Activated T-cell treated with anti-CD3 and anti-CD28 coated beads, Interleukin-2, amount 50 U/mL, for 72 hours (primary cell): Measurements from ENCODE around the gene SULF2. TPM values are rescaled to one million over a fixed set of nuclear protein-coding genes. Genes with fewer than 3 reads are reported as not detected.

Source experiments
- ATAC-seq, 2 donors: fragments of 150-1000 bp; cut with Tn5 transposase; replicated peaks in 1 of 2; 2 replicates each; pipeline ENCODE4 v1.10.0; 2021; ENCODE audit warnings: moderate library complexity in 2 of 2, mild to moderate bottlenecking in 1 of 2
- DNase-seq, 2 donors: peaks; one replicate each; pipeline ENCODE4 v3.0.0; 2021 to 2022; ENCODE audit warnings: mixed read lengths in 1 of 2
- H3K27ac Mint-ChIP-seq: one replicate; pipeline ENCODE4 v1.8.0; 2022; ENCODE audit warnings: mild to moderate bottlenecking, moderate library complexity, mixed read lengths
- H3K27me3 Mint-ChIP-seq: one replicate; pipeline ENCODE4 v1.8.0; 2022; ENCODE audit warnings: low read depth, mixed read lengths
- H3K36me3 Mint-ChIP-seq, 2 donors: one replicate each; pipeline ENCODE4 v1.8.0; 2022; ENCODE audit warnings: mixed read lengths in 2 of 2, mild to moderate bottlenecking in 1 of 2; ENCODE audit not compliant: insufficient read depth in 2 of 2
- H3K4me1 Mint-ChIP-seq: one replicate; pipeline ENCODE4 v1.8.0; 2022; ENCODE audit warnings: low read depth, mixed read lengths
- H3K4me3 Mint-ChIP-seq, 2 donors: one replicate each; pipeline ENCODE4 v1.8.0; 2022; ENCODE audit warnings: mild to moderate bottlenecking in 2 of 2, mixed read lengths in 2 of 2, moderate library complexity in 2 of 2
- H3K9me3 Mint-ChIP-seq, 2 donors: one replicate each; pipeline ENCODE4 v1.8.0; 2022; ENCODE audit warnings: mixed read lengths in 2 of 2
- total RNA-seq, 2 donors: library from RNA; stranded (reverse); gene quantifications; one replicate each; pipeline ENCODE4 v1.2.3, GENCODE V29; 2022

Gene SULF2
- total RNA-seq, 2 donors from 2014 or later, result 0.65 to 0.72 TPM

- ATAC-seq, result no peak
These were observed 58.6 kb downstream of the SULF2 start for GRCh38 chr20:47726632-47727031.

GRCh38 chr20:47725248-47725973 is 59.9 kb downstream of the SULF2 start:
- peaks cover 2% of the 10 kb centered on the region in 2 donors for H3K36me3 Mint-ChIP-seq
- no peak overlapping the region for H3K27ac Mint-ChIP-seq
- no peaks in the 10 kb centered on the region for H3K27me3 Mint-ChIP-seq
- DNase-seq (peak; percentile 81 to 86), ATAC-seq (peak; percentile 51 to 67)
- no peak overlapping the region for H3K4me3 Mint-ChIP-seq
- peaks cover 28% of the 10 kb centered on the region for H3K4me1 Mint-ChIP-seq
- H3K9me3 Mint-ChIP-seq, result no peaks in the 10 kb centered on the region

More at GRCh38 chr20:47726632-47727031, 58.6 kb downstream of the SULF2 start:
- H3K9me3 Mint-ChIP-seq, result no peaks in the 10 kb centered on the region
- DNase-seq, result no peak
- H3K4me1 Mint-ChIP-seq, result peaks cover 28% of the 10 kb centered on the region
- H3K36me3 Mint-ChIP-seq, result peaks cover 2% of the 10 kb centered on the region in 2 donors
- H3K27me3 Mint-ChIP-seq, result no peaks in the 10 kb centered on the region
- H3K4me3 Mint-ChIP-seq, result peak overlapping the region; percentile 78 to 80
- no peak overlapping the region for H3K27ac Mint-ChIP-seq

DNA sequence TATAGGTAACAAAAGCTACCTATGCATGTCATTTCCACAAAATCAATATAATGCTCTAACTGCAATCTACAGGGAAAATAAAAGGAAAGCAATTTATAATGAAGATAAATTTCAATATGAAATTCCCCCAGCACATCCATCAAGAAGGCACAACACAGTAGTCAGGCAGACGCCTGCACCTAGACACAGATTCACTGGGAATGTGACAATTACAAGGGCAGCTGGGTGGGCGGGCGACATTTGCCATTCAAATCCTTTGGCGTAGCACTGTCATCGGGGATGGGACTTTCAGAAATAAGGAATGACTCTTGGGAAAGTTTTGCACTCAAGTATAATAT is 60.4 kb downstream of the SULF2 start:
- ATAC-seq (no peak), DNase-seq (no peak)
- Mint-ChIP-seq H3K27me3 (no peaks in the 10 kb centered on the region), H3K36me3 (peaks cover 2% of the 10 kb centered on the region in 2 donors), H3K27ac (no peak overlapping the region), H3K9me3 (no peaks in the 10 kb centered on the region), H3K4me3 (no peak overlapping the region), H3K4me1 (peaks cover 28% of the 10 kb centered on the region)

DNA sequence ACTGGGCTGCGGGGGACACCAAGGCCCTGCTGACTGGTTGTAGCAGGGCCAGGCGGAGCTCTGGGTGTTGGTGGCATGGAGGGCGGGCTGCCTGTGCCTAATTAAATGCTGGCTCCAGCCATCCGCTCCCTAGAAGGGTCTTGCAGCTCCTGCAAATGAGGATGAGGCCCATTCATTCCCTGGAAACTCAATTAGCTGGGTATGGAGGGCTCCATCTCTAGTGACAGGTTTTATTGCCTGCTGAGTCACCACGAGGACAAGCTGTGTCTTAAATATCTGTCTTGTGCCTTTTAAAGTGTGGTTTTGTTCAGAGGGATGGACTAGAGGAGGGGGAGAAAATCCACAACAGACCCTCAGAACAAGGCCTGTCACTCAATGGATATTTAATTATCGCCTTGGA is 60.9 kb downstream of the SULF2 start:
- Mint-ChIP-seq H3K27me3 (no peaks in the 10 kb centered on the region), H3K4me1 (peaks cover 28% of the 10 kb centered on the region), H3K4me3 (no peak overlapping the region), H3K9me3 (no peaks in the 10 kb centered on the region), H3K36me3 (peaks cover 2% of the 10 kb centered on the region in 2 donors), H3K27ac (no peak overlapping the region)
- DNase-seq (no peak), ATAC-seq (no peak)

- Mint-ChIP-seq H3K4me1 (peaks cover 28% of the 10 kb centered on the region), H3K27me3 (peaks cover 4% of the 10 kb centered on the region), H3K36me3 (peaks cover 2% of the 10 kb centered on the region in 2 donors), H3K4me3 (no peak overlapping the region), H3K27ac (no peak overlapping the region), H3K9me3 (no peaks in the 10 kb centered on the region)
- DNase-seq, result no peak
- ATAC-seq, result no peak
These were observed 62.0 kb downstream of the SULF2 start for GRCh38 chr20:47723322-47723721.

DNA sequence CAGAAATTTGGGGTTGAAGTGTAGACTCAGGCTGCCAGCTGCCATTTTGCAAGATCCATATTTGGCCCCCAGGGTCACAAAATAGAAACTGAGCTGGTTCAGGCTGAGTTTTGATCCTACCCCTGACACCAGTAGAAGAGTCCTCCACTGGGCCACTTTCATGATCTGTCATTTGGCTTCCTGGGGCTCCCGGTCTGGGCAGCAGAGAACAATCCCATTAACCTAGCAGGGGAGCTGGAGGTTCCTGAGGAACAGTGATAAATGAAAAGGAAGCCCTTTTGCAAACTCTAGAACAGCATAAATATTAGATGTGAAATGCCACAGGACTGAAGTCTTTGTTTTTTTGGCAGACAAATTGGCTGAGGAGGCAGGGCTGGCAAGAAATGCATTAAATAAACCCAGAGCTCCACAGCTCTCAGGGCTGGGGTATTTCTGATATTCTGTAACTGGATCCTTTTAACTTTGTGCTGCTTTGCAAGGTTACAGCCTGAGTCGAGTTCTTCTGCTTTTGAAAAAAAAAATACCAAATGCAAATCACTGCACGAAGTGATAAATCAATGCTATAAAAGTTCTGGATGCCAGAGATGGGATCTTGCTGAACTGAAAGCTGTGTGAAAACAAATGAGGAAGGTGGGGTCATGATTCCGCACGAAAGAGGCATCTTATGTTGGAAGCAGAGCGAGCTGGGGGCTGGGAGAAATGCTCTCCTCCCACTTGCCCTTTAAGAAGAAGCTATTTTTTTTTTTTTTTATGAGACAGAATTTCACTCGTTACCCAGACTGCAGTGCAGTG is 64.4 kb downstream of the SULF2 start:
- no peak for ATAC-seq
- H3K4me3 Mint-ChIP-seq, result no peak overlapping the region

GRCh38 chr20:47719625-47720024 is 65.7 kb downstream of the SULF2 start:
- ATAC-seq, result no peak
- DNase-seq, result no peak
- Mint-ChIP-seq H3K27ac (no peak overlapping the region), H3K27me3 (peaks cover 11% of the 10 kb centered on the region), H3K4me3 (no peak overlapping the region), H3K9me3 (no peaks in the 10 kb centered on the region), H3K4me1 (no peaks in the 10 kb centered on the region), H3K36me3 (no peaks in the 10 kb centered on the region)

More for the DNA sequence above, 64.4 kb downstream of the SULF2 start:
- H3K27ac Mint-ChIP-seq, result no peak overlapping the region
- no peaks in the 10 kb centered on the region for H3K9me3 Mint-ChIP-seq
- peaks cover 8% of the 10 kb centered on the region for H3K27me3 Mint-ChIP-seq
- DNase-seq, result no peak
- peaks cover 7% of the 10 kb centered on the region for H3K4me1 Mint-ChIP-seq
- H3K36me3 Mint-ChIP-seq, result no peaks in the 10 kb centered on the region

DNA sequence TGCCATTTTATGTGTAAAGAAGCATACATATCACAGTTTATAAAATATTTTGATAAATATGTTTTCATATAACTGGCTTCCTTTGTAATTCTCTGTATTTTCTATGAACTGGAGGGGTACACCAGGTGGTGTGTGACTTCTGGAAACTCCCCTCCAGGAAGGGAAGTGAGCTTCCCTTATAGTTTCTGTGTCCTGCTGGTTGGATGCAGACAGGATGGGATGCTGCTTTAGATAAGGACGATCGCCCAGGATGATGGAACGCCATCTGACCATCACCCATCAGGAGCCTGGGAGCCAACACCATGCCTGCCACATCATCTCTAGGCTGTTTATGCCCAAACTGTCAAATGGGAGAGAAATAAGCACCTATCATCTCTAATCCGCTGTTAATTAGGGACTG is 66.1 kb downstream of the SULF2 start:
- DNase-seq (no peak), ATAC-seq (no peak)
- Mint-ChIP-seq H3K4me3 (no peak overlapping the region), H3K9me3 (no peaks in the 10 kb centered on the region), H3K27ac (no peak overlapping the region), H3K36me3 (no peaks in the 10 kb centered on the region), H3K4me1 (no peaks in the 10 kb centered on the region), H3K27me3 (peaks cover 15% of the 10 kb centered on the region)

DNA sequence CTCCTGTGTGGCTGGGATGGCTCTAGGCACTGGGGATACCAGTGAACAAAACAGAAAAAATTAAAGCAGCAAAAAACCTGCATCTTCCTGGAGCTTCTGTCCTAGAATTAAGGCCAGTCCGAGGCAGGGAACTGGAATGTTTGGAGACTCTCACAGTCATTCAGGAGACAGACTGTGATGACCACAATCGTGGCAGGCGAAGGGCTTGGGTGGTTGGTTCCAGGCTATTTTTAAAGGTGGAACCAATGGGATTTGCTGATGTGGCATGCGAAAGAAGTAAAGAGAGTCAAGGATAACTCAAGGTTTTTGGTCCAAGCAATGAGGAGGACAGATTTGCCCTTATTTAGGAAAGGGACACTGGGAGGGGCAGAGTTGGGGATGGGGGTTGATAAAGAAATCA is 66.9 kb downstream of the SULF2 start:
- Mint-ChIP-seq H3K9me3 (no peaks in the 10 kb centered on the region), H3K36me3 (no peaks in the 10 kb centered on the region), H3K27ac (no peak overlapping the region), H3K4me3 (no peak overlapping the region), H3K4me1 (no peaks in the 10 kb centered on the region), H3K27me3 (peaks cover 16% of the 10 kb centered on the region)
- DNase-seq (no peak), ATAC-seq (no peak)

- ATAC-seq, result no peak
- Mint-ChIP-seq H3K36me3 (no peaks in the 10 kb centered on the region), H3K4me1 (no peaks in the 10 kb centered on the region), H3K9me3 (no peaks in the 10 kb centered on the region), H3K27me3 (peaks cover 16% of the 10 kb centered on the region), H3K4me3 (no peak overlapping the region), H3K27ac (no peak overlapping the region)
- no peak for DNase-seq
These were observed 67.9 kb downstream of the SULF2 start for GRCh38 chr20:47717421-47717820.

GRCh38 chr20:47713878-47714450 is 71.3 kb downstream of the SULF2 start:
- no peaks in the 10 kb centered on the region for H3K36me3 Mint-ChIP-seq
- H3K4me1 Mint-ChIP-seq, result no peaks in the 10 kb centered on the region
- ATAC-seq (no peak), DNase-seq (no peak)
- H3K27ac Mint-ChIP-seq, result no peak overlapping the region
- no peak overlapping the region for H3K4me3 Mint-ChIP-seq
- H3K9me3 Mint-ChIP-seq, result no peaks in the 10 kb centered on the region
- peaks cover 24% of the 10 kb centered on the region for H3K27me3 Mint-ChIP-seq

GRCh38 chr20:47713163-47713562 is 72.1 kb downstream of the SULF2 start:
- DNase-seq (no peak), ATAC-seq (no peak)
- H3K27me3 Mint-ChIP-seq, result peaks cover 20% of the 10 kb centered on the region
- H3K4me1 Mint-ChIP-seq, result no peaks in the 10 kb centered on the region
- H3K4me3 Mint-ChIP-seq, result no peak overlapping the region
- H3K9me3 Mint-ChIP-seq, result no peaks in the 10 kb centered on the region
- H3K27ac Mint-ChIP-seq, result no peak overlapping the region
- no peaks in the 10 kb centered on the region for H3K36me3 Mint-ChIP-seq

- no peaks in the 10 kb centered on the region for H3K4me1 Mint-ChIP-seq
These were observed 74.1 kb downstream of the SULF2 start for GRCh38 chr20:47711046-47711752.

More at GRCh38 chr20:47711046-47711752, 74.1 kb downstream of the SULF2 start:
- H3K27me3 Mint-ChIP-seq, result peaks cover 22% of the 10 kb centered on the region
- DNase-seq (no peak), ATAC-seq (no peak)
- H3K36me3 Mint-ChIP-seq, result no peaks in the 10 kb centered on the region
- H3K27ac Mint-ChIP-seq, result no peak overlapping the region
- no peak overlapping the region for H3K4me3 Mint-ChIP-seq
- H3K9me3 Mint-ChIP-seq, result no peaks in the 10 kb centered on the region
